NCI-H2196 treated with DMSO at 0.1 percent for 48 hours (cell line): ENCODE results near the gene GRIK2.
"Not testable (repeated sequence)": the region's sequence is repeated elsewhere in the genome, so short reads cannot be mapped to it uniquely, and the experiment has no call there.

Experiments
- DNase-seq: peaks from one replicate; lab custom pipeline; 2025; ENCODE audit not compliant: unreplicated experiment; lab: John Stamatoyannopoulos, UW

The GRIK2 gene

DNA sequence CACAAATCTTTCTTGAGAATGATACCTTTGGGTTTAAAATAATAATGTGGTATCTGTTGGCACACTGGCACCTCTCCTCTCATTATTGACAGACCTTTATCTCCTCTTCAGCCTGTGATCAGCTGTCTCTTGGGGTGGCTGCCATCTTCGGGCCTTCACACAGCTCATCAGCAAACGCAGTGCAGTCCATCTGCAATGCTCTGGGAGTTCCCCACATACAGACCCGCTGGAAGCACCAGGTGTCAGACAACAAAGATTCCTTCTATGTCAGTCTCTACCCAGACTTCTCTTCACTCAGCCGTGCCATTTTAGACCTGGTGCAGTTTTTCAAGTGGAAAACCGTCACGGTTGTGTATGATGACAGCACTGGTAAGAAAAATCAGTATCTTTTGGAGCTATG lies 232.8 kb downstream of the GRIK2 start:
- no peak for DNase-seq

DNA sequence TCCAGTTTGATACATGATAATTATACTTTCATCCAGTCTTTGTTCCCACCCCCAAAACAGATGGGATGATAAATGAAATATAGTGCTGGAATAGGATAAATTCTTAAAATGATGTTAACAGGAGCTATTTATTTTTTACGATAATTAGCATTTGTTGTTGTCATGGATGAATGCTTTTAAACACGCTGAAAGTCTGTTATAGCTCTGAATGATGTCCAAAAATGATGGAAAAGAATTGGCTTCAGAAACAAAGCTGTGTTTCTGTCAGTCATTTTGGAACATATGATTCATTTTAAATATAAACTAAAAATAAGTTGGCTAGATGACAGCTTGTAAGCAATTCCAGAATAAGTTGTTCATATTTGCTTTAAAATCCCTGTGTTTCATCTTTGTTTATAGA lies 237.4 kb downstream of the GRIK2 start:
- no peak for DNase-seq

DNA sequence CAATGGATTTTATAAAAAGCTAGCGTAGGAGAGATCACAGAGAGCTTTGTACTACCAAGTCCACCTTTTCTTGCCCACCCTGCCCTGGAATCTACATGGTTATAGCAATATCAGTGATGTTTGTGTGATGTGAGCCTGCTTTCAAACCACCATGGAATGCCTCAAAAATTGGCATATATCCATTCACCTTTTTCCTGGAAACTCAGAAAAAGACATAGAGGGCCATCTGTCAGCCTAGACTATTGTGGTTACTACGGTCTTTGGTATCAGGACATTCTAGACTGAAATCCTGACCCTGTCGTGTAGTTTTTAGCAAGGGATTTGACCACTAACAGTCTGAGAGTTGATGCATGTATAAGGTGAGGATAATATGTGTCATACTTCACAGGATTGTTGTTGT lies 239.6 kb downstream of the GRIK2 start:
- no peak for DNase-seq

DNA sequence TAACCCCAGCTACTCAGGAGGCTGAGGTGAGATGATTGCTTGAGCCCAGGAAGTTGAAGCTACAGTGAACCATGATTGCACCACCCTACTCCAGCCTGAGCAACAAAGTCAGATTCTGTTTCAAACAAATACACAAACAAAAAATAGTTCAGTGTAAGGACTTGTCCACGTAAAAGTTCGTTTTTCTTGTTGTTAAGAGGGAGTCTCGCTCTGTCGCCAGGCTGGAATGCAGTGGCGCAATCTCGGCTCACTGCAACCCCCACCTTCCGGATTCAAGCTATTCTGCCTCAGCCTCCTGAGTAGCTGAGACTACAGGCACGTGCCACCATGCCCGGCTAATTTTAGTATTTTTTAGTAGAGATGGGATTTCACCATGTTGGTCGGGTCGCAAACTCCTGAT lies 245.4 kb downstream of the GRIK2 start:
- not testable (repeated sequence) for DNase-seq

DNA sequence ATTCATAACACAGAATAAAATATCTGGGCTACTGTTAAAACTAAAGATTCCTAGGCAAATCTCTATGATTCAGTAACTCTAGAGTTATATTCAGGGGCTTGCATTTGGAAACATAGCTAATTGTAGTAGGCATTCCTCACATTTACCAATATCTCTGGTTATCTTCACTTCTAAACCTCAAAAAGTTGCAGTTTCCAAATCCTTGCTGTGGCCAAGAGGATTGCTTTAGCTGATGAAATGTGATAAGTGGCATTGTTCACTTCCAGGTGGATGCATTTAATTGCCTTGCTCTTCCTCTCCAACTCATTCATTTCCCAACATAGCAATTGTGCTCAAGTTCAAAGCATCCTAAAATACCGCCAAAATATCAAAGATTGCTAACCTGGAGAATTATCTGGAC lies 246.6 kb downstream of the GRIK2 start:
- no peak for DNase-seq

DNA sequence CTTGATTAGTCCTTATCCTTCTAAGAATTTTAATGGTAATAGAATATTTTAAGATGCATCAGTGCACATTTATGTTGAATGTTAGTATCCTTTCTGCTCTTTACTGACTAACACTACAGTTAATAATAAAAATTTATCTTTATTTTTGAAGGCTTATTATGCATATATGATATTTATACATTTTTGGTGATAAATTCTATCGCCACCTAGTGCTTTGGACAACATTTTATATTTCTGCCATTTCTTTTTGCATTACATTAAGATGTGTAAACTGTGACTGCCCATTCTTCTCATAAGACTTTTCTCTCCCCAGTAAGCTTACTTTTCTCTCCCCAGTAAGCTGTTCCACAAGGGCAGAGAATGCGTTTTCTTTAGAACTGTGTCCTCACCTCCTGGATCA lies 252.3 kb downstream of the GRIK2 start:
- no peak for DNase-seq

DNA sequence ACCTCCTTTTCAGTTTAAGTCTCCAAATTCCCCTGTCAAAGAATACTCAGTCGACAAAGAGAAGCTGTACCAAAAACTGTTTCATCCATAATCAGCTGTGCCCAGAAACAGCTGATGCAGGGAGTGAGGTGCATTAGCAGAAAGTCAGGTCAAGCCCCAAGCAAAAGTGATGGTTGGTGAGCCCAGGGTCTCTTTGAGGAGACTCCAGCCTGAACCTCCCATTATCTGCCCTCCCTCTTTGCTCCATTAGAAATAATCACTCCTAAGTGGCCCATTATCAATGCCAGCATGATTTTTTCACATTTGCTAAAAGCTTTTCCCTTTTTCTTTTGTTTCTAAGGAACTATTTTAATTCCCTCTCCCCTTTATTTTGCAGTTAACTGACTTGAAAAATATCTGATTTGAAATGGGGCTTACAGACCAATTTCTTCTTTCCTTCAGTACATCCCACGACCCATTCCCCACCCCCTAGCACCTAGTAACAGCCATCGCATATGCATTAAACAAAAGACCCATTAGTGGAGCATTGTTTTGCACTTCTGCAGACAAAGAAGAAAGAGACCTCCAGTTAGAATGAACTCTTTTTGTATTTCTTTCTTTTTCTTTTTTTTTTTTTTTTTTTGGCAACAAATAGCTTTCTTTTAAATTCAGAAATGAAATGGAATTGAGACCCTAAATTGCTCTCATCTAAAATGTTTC lies 257.0 kb downstream of the GRIK2 start:
- no peak for DNase-seq

DNA sequence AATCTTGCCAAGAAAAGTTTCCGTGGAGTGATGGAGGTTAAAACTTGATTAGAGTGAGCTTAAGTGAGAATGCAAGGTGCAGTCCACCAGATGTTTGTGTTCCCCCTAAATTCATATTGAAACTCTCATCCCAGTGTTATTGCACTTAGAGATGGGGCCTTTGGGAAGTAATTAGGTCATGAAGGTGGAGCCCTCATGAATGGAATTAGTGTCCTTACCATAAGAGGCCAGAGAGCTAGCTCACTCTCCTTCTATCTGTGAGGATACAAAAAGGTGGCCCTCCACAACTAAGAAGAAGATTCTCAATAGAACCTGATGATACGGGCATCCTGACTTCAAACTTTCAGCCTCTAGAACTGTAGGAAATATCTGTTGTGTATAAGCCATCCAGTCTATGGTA lies 258.6 kb downstream of the GRIK2 start:
- no peak for DNase-seq

DNA sequence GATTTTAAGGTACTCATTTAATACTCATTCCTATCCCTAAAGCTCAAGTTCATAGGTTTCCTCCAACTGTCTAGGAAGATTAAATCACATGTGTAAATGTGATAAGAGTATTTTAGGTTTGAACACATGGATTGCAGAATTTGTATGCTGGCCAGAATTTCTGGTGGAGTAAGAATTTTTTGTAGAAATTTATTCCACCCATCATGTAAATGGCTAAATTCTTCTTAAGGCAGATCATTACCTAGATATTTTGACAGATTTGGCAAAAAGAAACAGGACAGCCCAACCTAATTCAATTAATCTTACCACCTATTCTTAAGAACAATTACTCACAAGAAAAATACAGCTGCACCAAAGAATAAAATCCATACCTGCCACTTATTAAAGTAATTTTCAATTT lies 261.6 kb downstream of the GRIK2 start:
- DNase-seq = no peak

DNA sequence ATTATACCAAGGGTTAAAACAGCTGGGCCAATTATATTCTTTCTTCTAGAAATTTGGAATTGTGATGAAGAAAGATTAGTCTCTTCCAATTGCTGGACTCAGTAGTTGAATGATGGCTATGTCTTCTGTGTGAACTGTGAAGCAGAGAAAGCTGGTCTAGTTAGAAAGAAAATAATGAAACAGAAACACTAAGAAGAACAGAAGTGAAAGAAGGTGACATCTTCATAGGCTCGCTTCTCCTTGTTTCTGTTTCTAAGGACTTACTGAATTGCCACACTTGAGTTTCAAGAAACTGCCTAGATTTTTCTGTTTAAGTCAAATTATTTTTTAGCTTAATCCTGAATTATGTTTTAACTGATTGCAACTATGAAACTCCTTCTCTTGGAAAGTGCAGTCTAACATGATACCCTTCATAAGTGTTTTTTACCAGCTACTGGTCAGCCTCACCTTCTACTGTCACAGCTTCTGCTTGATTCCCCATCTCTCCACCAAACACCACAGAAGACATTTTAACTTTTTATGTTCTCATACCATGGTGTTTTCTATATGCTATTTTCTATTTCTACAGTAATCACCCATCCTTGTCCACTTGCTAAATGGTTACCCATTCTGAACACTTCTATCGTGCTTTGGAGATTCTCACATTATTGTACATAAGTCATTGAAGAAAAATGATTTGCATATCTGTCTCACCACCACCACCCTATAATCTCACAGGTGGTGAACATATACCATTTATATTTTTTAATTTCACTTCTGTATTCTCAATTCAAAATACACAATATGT lies 268.8 kb downstream of the GRIK2 start:
- no peak for DNase-seq

DNA sequence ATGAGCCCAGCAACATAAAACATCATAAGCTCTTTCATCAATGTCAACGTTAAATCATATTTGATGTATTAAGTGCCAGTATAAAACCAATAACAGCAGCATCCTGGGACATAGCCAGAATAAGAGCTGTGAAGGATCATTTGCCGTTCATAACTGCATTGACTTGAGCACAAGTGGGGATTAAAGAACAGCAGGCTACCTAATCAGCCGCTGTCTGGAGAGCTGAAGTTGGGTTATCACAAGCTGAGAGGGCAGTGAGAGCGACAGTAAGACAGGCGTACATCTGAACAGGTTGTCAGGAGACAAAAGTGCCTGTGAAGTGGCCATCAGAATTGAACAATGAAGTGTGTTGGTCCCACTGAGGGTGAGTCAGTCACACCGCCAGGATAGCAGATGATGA lies 269.6 kb downstream of the GRIK2 start:
- DNase-seq = no peak

DNA sequence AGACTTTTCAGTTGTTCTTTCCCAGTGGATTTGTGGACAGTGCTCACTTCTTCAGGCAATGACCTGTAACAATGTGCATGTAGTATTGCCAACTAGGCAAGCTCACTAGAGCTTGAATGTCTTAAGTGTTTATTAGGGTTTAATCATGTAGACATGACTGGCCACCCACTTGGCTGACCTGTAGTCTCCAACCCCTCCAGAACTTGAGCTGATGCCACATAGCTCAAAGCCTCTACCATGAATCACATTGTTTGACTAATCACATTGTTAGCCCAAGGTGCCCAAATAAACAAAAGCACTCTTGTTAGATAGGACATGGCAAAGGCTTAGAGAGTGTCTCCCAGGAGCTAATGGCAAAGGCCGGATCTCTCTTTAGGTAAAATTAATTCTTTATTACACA lies 272.7 kb downstream of the GRIK2 start:
- no peak for DNase-seq

DNA sequence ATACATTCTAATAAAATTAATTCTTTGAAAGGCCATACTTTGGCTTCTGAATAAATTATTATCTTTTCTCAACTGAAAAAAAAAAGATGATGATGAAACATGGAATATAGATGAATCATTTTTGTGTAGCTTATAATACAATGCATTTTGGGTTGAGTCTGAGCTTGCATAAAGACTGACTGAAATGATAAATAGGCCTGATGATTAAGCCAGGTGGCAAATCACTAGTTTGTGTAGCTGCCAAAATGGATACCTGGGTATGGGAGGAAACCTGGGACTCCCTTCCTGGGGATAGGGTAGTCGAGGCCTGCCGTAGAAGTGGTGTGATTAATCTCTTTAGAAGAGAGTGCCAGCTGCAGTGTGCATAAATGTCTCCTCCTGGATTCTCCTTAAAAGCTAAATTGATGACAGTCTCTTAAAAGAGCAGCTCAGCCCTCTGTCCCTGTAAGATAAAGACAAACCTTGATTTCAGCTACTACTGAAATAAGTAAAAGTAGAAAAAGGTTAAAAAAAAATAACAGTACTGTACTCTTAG lies 275.1 kb downstream of the GRIK2 start:
- no peak for DNase-seq

DNA sequence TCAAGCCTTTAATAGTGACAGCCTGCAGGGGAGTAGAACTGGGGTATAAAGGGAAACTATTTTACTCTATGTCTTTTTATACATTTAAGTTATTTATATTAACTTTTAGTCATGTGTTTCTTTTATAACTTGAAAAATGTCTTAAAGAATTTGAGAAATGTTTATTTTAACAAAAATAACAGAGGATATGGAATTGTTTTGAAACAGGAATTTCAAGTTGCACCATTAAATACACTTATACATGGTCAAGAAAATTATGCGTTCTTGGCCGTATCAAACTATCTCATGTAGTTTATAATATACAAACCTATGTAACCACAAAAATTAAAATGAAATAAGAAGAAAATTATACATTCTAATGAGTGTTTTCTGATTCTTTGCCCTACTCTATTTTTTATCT lies 282.7 kb downstream of the GRIK2 start:
- no peak for DNase-seq

DNA sequence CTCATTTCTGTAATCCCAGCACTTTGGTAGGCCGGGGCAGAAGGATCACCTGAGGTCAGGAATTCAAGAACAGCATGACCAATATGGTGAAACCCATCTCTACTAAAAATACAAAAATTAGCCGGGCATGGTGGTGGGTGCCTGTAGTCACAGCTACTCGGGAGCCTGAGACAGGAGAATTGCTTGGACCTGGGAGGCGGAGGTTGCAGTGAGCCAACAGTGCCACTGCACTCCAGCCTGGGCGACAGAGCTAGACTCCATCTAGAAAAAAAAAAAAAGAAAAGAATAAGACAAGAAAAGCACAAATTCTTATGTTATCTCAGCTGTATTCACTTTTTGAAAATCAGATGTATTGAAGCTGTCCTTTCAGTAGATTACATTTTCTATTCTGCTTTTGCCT lies 289.4 kb downstream of the GRIK2 start:
- DNase-seq = no peak

DNA sequence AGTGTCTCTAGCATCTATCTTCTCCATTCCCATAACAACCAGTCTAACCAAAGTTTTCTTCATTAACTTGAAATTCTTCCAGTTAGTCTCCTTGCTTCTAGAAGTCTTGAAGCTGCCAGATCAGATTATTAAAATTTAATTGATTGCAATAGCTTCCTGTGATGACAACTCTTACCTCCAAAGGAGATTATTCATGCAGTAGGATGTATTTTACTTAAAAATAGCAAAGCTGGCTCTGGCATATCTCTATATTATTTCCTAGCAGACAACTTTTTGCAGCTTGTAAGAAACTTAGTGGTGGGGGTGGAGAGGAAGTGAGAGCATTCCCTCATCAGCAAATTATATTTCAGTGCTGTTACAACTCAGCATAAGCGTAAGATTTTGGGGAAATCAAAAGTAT lies 290.4 kb downstream of the GRIK2 start:
- no peak for DNase-seq

DNA sequence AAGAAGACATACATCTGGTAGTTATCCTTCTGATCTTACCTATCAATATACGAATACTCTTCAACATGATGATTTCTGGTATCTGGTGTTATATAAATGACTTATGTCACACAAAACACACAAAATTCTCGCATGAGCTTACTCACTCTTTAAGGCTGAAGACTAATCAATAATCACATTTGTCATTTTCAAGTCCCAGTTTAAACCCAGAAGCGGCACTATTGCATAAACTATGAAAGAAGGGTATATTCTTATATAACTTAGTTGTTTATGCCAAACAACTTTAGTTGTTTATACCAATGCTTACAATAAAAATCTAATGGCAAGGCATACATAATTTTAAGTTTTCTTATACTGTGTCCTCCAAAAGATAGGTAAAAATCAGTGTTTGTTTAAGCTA lies 293.1 kb downstream of the GRIK2 start:
- no peak for DNase-seq

DNA sequence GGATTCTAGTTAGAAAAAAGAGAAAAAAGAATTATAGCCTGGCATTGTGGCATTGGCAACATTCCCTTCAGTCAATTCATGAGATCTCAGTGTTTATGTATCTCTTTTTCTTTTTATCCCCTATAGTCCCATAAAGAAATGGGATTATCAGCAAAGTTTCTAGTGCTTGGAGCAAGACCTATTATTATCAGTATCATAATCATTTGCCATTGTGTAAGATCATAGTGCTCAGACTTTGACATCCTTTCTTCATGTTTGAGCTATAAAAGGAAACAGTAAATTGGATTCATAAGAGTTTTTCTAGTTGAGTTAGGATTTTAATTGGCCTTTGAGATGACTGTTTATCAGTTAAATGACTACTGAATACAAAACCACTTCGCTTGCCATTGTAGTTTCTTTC lies 295.6 kb downstream of the GRIK2 start:
- DNase-seq = no peak

DNA sequence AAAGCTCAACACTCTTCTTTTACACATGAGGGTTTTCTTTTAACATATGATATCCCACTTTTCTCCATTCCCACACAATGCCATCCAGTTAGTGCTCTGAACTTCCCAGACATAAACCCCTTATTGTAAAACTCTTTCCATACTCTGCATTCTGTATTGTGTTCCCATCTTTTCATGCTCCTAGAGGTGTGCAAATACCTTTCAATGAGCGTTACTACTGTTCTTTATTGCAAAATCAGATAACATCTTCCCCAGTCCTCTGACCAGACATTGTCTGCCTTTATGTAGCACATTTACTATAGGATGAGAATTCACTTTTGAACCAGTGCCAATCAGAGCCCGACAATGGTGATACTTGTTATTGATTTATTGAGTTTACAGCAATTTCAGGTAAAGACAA lies 296.2 kb downstream of the GRIK2 start:
- DNase-seq = no peak

DNA sequence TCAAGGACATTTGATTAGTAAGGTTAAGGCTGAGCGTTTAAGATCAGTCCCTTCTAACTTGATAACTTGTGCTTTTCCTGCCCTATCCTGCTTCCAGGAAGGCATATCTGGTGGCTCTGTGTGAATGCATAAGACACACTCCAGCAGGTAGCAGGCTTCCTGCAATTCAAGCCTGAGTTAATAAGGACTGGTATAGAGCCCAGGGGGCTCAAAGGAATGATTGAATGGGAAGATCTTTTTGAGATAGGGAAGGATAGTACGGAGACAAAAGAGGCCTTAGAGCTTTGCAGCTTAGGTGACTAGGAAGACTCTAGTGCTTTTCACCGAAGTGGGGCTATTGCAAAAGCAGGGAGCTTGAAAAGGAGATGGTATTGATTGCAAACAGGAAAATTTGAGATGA lies 307.1 kb downstream of the GRIK2 start:
- DNase-seq = no peak

DNA sequence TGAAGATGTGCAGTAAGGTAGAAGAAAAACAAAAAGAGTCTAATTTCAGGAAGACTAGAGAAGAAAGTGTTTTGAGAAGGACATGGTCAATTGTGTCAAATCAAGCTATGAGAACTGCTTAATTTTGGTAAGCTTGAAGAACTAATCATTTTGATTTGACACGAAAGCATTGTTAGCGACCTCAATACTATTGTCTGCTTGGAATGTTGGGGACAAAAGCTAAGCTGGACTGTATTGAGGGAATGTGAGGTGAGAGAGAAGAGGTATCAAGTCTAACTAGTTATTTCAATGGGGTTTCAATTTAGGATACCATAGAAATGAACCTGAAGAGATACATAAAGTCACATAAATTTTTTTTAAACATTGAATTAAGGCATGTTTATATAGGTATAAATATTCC lies 309.8 kb downstream of the GRIK2 start:
- no peak for DNase-seq

DNA sequence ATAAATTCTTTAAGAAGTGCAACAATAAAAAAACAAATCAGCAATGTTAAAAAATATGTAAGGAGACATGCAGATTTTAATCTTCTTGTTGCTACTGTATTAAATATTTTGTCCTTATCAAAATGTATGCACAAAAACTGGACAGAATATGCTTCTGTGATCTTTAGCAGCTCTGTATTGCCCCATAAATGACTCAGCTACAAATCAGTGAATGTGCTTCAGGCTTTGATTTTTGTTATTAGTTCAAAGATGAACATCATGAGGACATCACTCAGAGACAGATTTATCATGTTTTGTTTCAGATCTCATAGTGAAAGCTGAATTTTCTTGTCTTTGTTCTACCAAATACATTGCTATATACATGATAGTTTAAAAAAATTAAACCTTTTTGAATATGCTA lies 312.4 kb downstream of the GRIK2 start:
- DNase-seq = no peak

DNA sequence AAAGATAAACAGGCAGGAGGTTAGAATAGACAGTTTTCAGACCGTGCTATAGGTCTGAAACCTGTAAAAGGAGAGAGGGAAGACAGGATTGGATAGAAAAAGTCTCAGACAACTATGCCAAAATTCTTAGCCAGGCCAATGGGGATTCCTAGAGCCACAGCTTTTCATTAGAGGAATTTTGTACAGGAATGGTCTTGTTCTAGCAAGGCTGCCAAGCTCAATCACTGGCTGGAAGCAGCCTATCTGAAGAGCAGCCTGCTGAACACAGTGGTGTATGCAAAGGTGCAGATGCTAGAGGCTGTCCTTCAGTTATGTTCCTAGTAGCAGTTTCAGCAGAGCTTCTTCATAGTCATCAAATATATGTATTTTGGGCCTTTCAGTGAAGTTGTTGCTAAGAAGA lies 313.1 kb downstream of the GRIK2 start:
- no peak for DNase-seq
